ENCODE data around the gene NFKBIL1.
A peak's percentile ranks its signal among the peaks of the same experiment; 100 is the strongest.

The NFKBIL1 gene

DNA sequence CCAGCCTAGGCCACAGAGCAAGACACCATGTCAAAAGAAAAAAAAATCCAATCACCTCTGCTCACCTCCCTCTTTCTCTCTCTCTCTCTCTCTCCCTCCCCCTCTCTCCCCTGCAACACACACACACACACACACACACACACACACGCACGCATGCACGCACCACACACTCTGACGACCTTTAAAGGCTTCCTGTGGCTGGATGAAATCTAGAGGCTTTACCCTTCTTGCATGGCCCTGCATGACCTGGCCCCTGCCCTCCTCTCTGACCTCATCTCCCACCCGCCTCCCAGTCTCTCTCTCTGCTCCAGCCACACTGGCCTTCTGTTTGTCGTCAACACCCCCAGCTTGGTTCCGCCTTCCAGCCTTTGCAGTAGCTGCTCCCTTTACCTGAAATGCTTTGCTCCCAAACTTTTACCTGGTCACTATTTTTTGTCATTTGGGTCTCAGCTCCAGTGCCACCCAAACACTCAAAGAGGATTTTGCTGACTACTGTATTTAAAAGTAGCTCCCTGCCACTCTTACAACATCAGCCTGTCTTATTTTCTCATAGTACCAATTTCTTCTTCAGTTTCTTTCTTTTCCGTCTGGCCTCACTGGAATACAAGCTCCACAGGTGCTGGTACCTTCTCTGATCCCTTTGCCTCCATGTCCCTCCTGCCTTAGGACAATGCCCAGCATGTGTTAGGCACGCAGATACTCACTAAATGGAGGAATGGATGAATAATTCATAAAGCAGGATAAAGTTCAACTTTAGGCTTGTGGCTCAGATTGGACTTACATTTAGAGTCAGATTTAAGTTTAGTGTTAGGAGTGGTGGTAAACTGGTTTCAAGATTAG lies 20.3 kb downstream of the NFKBIL1 start:
- DNase-seq = no peak

DNA sequence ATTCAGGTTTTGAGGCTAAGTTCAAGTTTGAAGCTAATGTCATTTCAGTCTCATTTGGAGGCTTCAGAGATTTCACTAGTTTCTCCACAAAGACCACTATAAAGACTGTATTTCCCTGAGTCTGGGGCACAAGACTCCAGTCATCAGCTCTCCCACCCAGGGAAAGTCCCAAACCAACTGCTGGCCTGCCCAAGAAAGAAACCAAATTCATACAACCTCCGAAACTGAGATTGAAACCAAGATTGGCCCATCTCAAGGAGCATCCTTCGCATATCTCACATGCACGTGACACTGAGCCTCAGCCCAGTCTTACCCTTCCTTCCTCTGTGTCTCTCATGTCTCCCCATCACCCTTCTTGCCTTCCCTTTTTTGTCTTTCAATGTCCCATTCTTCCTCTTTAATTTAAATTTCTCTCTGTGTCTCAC lies 21.1 kb downstream of the NFKBIL1 start:
- DNase-seq = no peak

- no peak for DNase-seq
Observed at GRCh38 chr6:31569861-31570536, 22.6 kb downstream of the NFKBIL1 start.

DNA sequence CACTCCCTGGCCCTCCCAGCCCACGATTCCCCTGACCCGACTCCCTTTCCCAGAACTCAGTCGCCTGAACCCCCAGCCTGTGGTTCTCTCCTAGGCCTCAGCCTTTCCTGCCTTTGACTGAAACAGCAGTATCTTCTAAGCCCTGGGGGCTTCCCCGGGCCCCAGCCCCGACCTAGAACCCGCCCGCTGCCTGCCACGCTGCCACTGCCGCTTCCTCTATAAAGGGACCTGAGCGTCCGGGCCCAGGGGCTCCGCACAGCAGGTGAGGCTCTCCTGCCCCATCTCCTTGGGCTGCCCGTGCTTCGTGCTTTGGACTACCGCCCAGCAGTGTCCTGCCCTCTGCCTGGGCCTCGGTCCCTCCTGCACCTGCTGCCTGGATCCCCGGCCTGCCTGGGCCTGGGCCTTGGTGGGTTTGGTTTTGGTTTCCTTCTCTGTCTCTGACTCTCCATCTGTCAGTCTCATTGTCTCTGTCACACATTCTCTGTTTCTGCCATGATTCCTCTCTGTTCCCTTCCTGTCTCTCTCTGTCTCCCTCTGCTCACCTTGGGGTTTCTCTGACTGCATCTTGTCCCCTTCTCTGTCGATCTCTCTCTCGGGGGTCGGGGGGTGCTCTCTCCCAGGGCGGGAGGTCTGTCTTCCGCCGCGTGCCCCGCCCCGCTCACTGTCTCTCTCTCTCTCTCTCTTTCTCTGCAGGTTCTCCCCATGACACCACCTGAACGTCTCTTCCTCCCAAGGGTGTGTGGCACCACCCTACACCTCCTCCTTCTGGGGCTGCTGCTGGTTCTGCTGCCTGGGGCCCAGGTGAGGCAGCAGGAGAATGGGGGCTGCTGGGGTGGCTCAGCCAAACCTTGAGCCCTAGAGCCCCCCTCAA lies 24.9 kb downstream of the NFKBIL1 start, which contains the start of gene LTA:
LTA (plus strand) TSS at position 249 of the 871 bp plus-strand sequence; CDS start at position 703, 454 bp downstream.
- no peak for DNase-seq

GRCh38 chr6:31573239-31574105 lies 26.1 kb downstream of the NFKBIL1 start:
- DNase-seq = no peak

- DNase-seq = no peak
Observed at GRCh38 chr6:31574106-31575061, 27.0 kb downstream of the NFKBIL1 start.

- no peak for DNase-seq
Observed at GRCh38 chr6:31575335-31575901, 28.0 kb downstream of the NFKBIL1 start, which contains the start of gene TNF. TSS of gene TNF (plus strand) at chr6:31575565. CDS start at chr6:31575742, 177 bp downstream.

DNA sequence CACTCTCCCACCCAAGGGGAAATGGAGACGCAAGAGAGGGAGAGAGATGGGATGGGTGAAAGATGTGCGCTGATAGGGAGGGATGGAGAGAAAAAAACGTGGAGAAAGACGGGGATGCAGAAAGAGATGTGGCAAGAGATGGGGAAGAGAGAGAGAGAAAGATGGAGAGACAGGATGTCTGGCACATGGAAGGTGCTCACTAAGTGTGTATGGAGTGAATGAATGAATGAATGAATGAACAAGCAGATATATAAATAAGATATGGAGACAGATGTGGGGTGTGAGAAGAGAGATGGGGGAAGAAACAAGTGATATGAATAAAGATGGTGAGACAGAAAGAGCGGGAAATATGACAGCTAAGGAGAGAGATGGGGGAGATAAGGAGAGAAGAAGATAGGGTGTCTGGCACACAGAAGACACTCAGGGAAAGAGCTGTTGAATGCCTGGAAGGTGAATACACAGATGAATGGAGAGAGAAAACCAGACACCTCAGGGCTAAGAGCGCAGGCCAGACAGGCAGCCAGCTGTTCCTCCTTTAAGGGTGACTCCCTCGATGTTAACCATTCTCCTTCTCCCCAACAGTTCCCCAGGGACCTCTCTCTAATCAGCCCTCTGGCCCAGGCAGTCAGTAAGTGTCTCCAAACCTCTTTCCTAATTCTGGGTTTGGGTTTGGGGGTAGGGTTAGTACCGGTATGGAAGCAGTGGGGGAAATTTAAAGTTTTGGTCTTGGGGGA lies 28.7 kb downstream of the NFKBIL1 start:
- peak; percentile 47 for DNase-seq

- no peak for DNase-seq
Observed at GRCh38 chr6:31576897-31577578, 29.6 kb downstream of the NFKBIL1 start.

DNA sequence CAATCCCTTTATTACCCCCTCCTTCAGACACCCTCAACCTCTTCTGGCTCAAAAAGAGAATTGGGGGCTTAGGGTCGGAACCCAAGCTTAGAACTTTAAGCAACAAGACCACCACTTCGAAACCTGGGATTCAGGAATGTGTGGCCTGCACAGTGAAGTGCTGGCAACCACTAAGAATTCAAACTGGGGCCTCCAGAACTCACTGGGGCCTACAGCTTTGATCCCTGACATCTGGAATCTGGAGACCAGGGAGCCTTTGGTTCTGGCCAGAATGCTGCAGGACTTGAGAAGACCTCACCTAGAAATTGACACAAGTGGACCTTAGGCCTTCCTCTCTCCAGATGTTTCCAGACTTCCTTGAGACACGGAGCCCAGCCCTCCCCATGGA lies 30.2 kb downstream of the NFKBIL1 start:
- no peak for DNase-seq

- DNase-seq = no peak
Observed at GRCh38 chr6:31578184-31579118, 31.0 kb downstream of the NFKBIL1 start.

DNA sequence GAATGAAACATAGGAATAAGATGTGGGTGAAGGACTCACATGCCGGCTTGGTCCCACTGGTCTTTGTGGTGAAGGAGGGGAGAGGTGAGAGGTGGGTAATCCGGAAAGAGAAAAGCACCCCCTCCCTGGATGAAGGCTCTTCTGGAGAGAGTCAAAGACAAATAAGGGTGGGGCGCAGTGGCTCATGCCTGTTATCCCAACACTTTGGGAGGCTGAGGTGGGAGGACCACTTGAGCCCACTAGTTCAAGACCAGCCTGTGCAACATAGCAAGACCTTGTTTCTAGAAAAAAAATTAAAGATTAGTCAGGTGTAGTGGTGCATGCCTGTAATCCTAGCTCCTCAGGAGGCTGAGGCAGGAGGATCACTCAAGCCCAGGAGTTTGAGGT lies 31.7 kb downstream of the NFKBIL1 start:
- DNase-seq = no peak

- no peak for DNase-seq
Observed at GRCh38 chr6:31579546-31580437, 32.4 kb downstream of the NFKBIL1 start.

DNA sequence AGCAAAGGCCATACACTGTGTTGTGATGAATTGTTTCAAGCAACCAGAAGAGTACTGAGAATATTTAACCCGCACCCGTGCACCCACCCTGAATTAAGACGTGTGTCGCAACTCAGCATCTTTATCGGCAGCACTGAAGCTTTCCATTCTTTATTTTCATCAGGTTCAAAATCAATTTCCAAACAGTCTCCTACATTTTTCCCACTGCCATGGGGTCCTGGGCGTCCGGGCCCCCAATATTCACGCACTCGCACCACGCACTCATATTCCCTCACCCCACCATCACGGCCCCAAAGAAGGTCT lies 33.0 kb downstream of the NFKBIL1 start:
- DNase-seq = no peak

GRCh38 chr6:31580807-31581433 lies 33.5 kb downstream of the NFKBIL1 start:
- peak; percentile 91 for DNase-seq

DNA sequence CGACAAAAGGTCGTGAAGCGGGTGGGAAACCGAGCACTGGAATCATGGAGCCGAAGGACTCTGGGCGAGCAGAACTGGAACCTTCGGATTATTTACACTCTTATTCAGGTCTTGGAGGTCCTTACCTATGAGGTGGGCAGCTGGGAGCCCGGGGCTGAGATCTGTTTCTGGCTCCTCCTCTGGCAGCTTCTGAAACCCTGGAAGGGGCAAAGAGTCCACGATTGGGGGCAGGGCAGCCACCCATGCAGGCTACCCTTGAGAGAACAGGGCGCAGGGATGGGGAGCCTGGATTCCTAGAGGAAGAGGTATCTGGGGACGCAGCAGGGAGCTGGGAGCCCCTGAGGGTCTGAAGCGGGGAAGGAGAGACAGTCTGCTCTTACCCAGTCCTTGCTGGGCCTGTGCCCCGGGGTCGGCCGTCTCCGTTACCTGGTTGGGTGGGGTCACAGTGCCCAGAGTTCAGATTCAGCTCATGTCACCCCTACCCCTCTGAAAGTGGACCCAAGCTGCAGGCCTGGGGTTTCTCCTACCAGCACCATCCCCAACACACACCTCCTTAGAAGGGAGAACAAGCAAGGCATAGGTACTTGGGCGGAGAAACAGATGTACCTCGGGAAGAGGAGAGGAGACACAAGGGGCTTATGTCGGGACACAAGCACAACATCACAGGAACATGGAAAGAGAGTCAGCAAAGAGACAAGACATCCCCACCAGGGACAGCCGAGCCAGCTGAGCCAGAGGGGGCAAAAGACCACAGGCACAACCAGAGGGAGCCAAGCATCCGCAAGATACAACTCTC lies 34.2 kb downstream of the NFKBIL1 start:
- DNase-seq = peak; percentile 25
